HL-60 (cell line): ENCODE results near the gene FSTL4.

ENCODE experiments used
- DNase-seq, 2 experiments: peaks; one replicate each; pipeline ENCODE4 v3.0.0-alpha.2; 2010 to 2020; ENCODE audit warnings: low read depth in 1 of 2, low spot score in 1 of 2
- H3K27ac ChIP-seq: fragments of 250-450 bp; sonication (Bioruptor Pico); replicated peaks from 2 replicates; pipeline ENCODE4 v1.5.1; 2020; ENCODE audit warnings: mild to moderate bottlenecking, moderate library complexity
- H3K27me3 ChIP-seq: fragments of 250-450 bp; sonication (Bioruptor Pico); 2 replicates; pipeline ENCODE4 v1.5.1; 2021; ENCODE audit warnings: mild to moderate bottlenecking, moderate library complexity; ENCODE audit not compliant: insufficient read depth, poor library complexity, severe bottlenecking
- H3K4me3 ChIP-seq: replicated peaks from 2 replicates; pipeline ENCODE4 v1.5.1; 2011; ENCODE audit warnings: mild to moderate bottlenecking, control low read depth, low read length; ENCODE audit not compliant: insufficient read depth
- CTCF ChIP-seq: IDR thresholded peaks from one replicate; pipeline ENCODE4 v1.5.1; 2011; ENCODE audit warnings: low read length, control low read depth, inconsistent platforms; ENCODE audit not compliant: insufficient read depth
- GABPA ChIP-seq: IDR thresholded peaks from 2 replicates; pipeline ENCODE4 v1.6.1; 2012; ENCODE audit warnings: low read depth
- POLR2AphosphoS5 ChIP-seq: IDR thresholded peaks from 2 replicates; pipeline ENCODE4 v1.6.1; 2012; ENCODE audit warnings: low read depth
- REST ChIP-seq: IDR thresholded peaks from 2 replicates; pipeline ENCODE4 v1.6.1; 2012; ENCODE audit warnings: low read depth; ENCODE audit not compliant: insufficient replicate concordance
- SPI1 ChIP-seq: IDR thresholded peaks from 2 replicates; pipeline ENCODE4 v1.6.1; 2012; ENCODE audit warnings: low read depth, mild to moderate bottlenecking, borderline replicate concordance

FSTL4 gene

GRCh38 chr5:133341296-133341695, 271.0 kb downstream of the FSTL4 start:
- Histone ChIP-seq H3K27me3 (no peaks in the 10 kb centered on the region), H3K27ac (no peak overlapping the region), H3K4me3 (no peak overlapping the region)
- TF ChIP-seq REST (no peak), SPI1 (no peak), GABPA (no peak), POLR2AphosphoS5 (no peak), CTCF (no peak)
- DNase-seq, result no peak

- Histone ChIP-seq H3K4me3 (no peak overlapping the region), H3K27me3 (no peaks in the 10 kb centered on the region), H3K27ac (no peak overlapping the region)
- no peak for DNase-seq
- TF ChIP-seq CTCF (no peak), GABPA (no peak), REST (no peak), POLR2AphosphoS5 (no peak), SPI1 (no peak)
Observed at GRCh38 chr5:133340822-133341221, 271.5 kb downstream of the FSTL4 start.

DNA sequence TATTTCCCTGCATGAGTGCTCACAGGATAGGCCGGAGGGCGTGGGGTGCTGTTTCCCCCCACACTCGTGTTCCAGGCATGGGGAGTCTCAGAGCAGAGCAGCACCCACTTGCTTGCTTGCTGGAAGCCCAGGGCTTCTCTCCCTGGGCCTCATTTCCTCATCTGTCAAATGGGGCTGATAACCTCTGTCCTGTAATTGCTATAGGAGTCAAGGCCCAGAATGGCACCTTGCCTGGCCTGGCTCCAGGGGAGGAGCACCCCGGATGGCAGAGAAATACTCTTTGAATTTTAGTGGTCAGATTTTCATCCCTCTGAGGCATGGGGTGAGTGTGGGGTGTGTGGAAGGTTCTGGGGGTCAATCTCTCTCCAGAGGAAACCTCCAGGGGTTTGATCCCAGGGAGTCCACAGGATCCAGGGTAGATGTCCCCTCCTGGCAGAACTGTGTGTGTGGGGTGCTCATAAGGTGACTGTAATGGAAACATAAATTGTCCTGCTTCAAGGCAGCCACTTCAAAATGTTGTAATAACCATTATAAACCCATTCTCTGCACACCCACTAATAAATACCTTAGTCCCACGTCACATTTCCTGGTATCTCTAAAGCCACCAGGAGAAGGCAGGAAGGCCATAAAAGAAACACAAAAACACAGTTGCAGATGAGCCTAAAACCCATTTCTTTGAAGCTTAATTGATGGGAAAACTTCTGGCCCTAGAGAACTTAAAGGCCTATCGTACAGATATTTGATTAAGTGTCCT, 272.2 kb downstream of the FSTL4 start:
- no peak for DNase-seq
- Histone ChIP-seq H3K27ac (no peak overlapping the region), H3K4me3 (no peak overlapping the region), H3K27me3 (no peaks in the 10 kb centered on the region)
- TF ChIP-seq CTCF (no peak), SPI1 (no peak), GABPA (no peak), POLR2AphosphoS5 (no peak), REST (no peak)
